HepG2 (cell line): ENCODE data around the gene VAMP5. TPM values are rescaled to one million over a fixed set of nuclear protein-coding genes. Genes with fewer than 3 reads are reported as not detected.

Source experiments
- ADNP ChIP-seq: sonication (generic); formaldehyde crosslinking; IDR thresholded peaks from 2 replicates; pipeline ENCODE4 v1.4.0; 2020; ENCODE audit warnings: missing genetic modification reagents
- FOXJ3 ChIP-seq: sonication (generic); formaldehyde crosslinking; IDR thresholded peaks from 2 replicates; pipeline ENCODE4 v1.4.0; 2020; ENCODE audit warnings: missing genetic modification reagents, mild to moderate bottlenecking, borderline replicate concordance
- HHEX ChIP-seq: IDR thresholded peaks from 2 replicates; pipeline ENCODE4 v1.6.1; 2016; ENCODE audit warnings: control low read depth
- HMGXB4 ChIP-seq, 2 experiments: sonication (generic) in 1 of 2; formaldehyde crosslinking in 1 of 2; IDR thresholded peaks; 2 replicates each; pipeline versions ENCODE4 v1.4.0 to v1.6.1; 2018 to 2020; ENCODE audit warnings: missing genetic modification reagents in 2 of 2, borderline replicate concordance in 1 of 2, low read depth in 1 of 2, mild to moderate bottlenecking in 1 of 2, missing biosample characterization in 1 of 2
- HNRNPL ChIP-seq: fragments of 200-400 bp; formaldehyde crosslinking; IDR thresholded peaks from 2 replicates; pipeline ENCODE4 v1.6.1; 2017; ENCODE audit warnings: mild to moderate bottlenecking, low read depth, low read length
- ISX ChIP-seq: sonication (generic); formaldehyde crosslinking; conservative IDR thresholded peaks from 2 replicates; pipeline ENCODE4 v1.5.0; 2020; ENCODE audit warnings: missing genetic modification reagents
- JARID2 ChIP-seq: sonication (generic); formaldehyde crosslinking; IDR thresholded peaks from 2 replicates; pipeline ENCODE4 v1.8.1; 2023; ENCODE audit warnings: missing genetic modification reagents, inconsistent platforms; ENCODE audit not compliant: insufficient replicate concordance
- PHF5A ChIP-seq: IDR thresholded peaks from one replicate; pipeline ENCODE4 v1.6.1; 2018; ENCODE audit warnings: low read depth, missing genetic modification reagents; ENCODE audit not compliant: unreplicated experiment
- POGZ ChIP-seq: sonication (generic); formaldehyde crosslinking; IDR thresholded peaks from 2 replicates; pipeline ENCODE4 v1.4.0; 2020; ENCODE audit warnings: mild to moderate bottlenecking, missing genetic modification reagents
- THAP7 ChIP-seq: sonication (generic); formaldehyde crosslinking; IDR thresholded peaks from 2 replicates; pipeline ENCODE4 v1.8.1; 2023; ENCODE audit warnings: mild to moderate bottlenecking, missing genetic modification reagents
- THAP9 ChIP-seq: sonication (generic); formaldehyde crosslinking; IDR thresholded peaks from 2 replicates; pipeline ENCODE4; 2020; ENCODE audit warnings: missing genetic modification reagents, mild to moderate bottlenecking, borderline replicate concordance
- ZMAT5 ChIP-seq: sonication (generic); formaldehyde crosslinking; IDR thresholded peaks from 2 replicates; pipeline ENCODE4 v1.5.0; 2020; ENCODE audit warnings: mild to moderate bottlenecking, low read depth, missing genetic modification reagents, borderline replicate concordance
- ZNF225 ChIP-seq: sonication (generic); formaldehyde crosslinking; IDR thresholded peaks from 2 replicates; pipeline ENCODE4 v1.4.0; 2020; ENCODE audit warnings: mild to moderate bottlenecking, missing genetic modification reagents
- ZNF232 ChIP-seq: sonication (generic); formaldehyde crosslinking; IDR thresholded peaks from 2 replicates; pipeline ENCODE4 v1.4.0; 2020; ENCODE audit warnings: missing genetic modification reagents, borderline replicate concordance
- ZNF234 ChIP-seq: sonication (generic); formaldehyde crosslinking; conservative IDR thresholded peaks from 2 replicates; pipeline ENCODE4 v1.5.1; 2020; ENCODE audit warnings: mild to moderate bottlenecking, missing genetic modification reagents
- ZNF609 ChIP-seq: sonication (generic); formaldehyde crosslinking; IDR thresholded peaks from 2 replicates; pipeline ENCODE4 v1.4.0; 2020; ENCODE audit warnings: mild to moderate bottlenecking, missing genetic modification reagents, borderline replicate concordance
- polyA plus RNA-seq, 8 experiments: library from polyadenylated mRNA; depleted of rRNA in 3 of 8; stranded (reverse) in 7 of 8; unstranded in 1 of 8; fragments of >200 nt; fragmentation: Illumina TruSeq in 4 of 8; extraction: Trizol in 4 of 8; gene quantifications; 2 replicates each; pipeline versions ENCODE4 v1.2.1 to v1.2.3, GENCODE V29; 2011 to 2016; ENCODE audit warnings: low read depth in 4 of 8, missing spikeins in 1 of 8, mixed read lengths in 1 of 8; ENCODE audit not compliant: insufficient read depth in 1 of 8
- total RNA-seq, 5 experiments: library from RNA; depleted of rRNA; stranded (reverse); fragments of >200 nt; fragmentation: Illumina TruSeq; extraction: Trizol; gene quantifications; 2 replicates each; pipeline ENCODE4 v1.2.3, GENCODE V29; 2016; ENCODE audit warnings: low read depth in 1 of 5

VAMP5 gene
- total and polyA plus RNA-seq, 2 of the 13 experiments (the other 11 are each of a cell fraction or from before 2014, with no cell fraction given) = 7.2 to 56.7 TPM

GRCh38 chr2:85602476-85603234 is 18.4 kb downstream of the VAMP5 start, which contains the start of gene TMEM150A (continued):
- TF ChIP-seq ZNF609 (CRISPR knock-in tag) (no peak; the same call in 1 of the 2 replicates), HMGXB4 (CRISPR knock-in tag; IDR thresholded peaks at IDR 0.05; ENCODE audit: borderline replicate concordance in 1 of 2, low read depth in 1 of 2) (peak in 1 of 2 experiments; percentile 22; a peak in 3 of 4 replicates), THAP7 (CRISPR knock-in tag) (no peak), FOXJ3 (CRISPR knock-in tag) (no peak), HNRNPL (0 out of 2 replicates have a peak, but pooled peaks have one; percentile 9), HHEX (CRISPR knock-in tag) (no peak), ZNF234 (CRISPR knock-in tag) (no peak; the same call in 1 of the 2 replicates), ADNP (CRISPR knock-in tag) (no peak), ZNF225 (CRISPR knock-in tag) (peak; percentile 85), POGZ (peak; percentile 74; the same call in 1 of the 2 replicates), PHF5A (CRISPR knock-in tag) (no peak), ISX (CRISPR knock-in tag) (no peak), JARID2 (no peak), ZNF232 (CRISPR knock-in tag) (0 out of 2 replicates have a peak, but pooled peaks have one; percentile 20), THAP9 (CRISPR knock-in tag) (peak; percentile 62; the same call in 1 of the 2 replicates), ZMAT5 (CRISPR knock-in tag) (no peak)
